HK-2 (cell line): ENCODE data around the gene GGN.
"Not testable (repeated sequence)": the region's sequence is repeated elsewhere in the genome, so short reads cannot be mapped to it uniquely, and the experiment has no call there.

ENCODE experiments used
- DNase-seq: peaks from one replicate; pipeline ENCODE4 v3.0.0-alpha.2; 2018; ENCODE audit not compliant: unreplicated experiment

The GGN gene

DNA sequence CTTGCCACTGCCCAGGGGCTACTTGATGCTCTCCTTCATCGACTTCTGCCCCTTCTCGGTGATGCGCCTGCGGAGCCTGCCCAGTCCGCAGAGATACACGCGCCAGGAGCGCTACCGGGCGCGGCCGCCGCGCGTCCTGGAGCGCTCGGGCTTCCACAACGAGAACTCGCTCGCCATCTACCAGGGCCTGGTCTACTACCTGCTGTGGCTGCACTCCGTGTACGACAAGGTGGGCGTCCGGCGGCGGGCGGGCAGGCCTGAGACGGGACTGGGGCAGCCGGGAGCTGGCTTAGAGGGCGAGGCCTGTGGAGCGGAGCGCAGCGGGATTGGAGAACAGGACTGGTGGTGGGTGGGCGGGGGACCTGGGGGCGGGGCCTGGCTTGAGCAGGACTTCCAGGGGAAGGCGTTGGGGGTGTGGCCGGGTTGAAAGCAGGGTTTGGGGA is 26.2 kb downstream of the GGN start:
- peak; percentile 88 for DNase-seq

DNA sequence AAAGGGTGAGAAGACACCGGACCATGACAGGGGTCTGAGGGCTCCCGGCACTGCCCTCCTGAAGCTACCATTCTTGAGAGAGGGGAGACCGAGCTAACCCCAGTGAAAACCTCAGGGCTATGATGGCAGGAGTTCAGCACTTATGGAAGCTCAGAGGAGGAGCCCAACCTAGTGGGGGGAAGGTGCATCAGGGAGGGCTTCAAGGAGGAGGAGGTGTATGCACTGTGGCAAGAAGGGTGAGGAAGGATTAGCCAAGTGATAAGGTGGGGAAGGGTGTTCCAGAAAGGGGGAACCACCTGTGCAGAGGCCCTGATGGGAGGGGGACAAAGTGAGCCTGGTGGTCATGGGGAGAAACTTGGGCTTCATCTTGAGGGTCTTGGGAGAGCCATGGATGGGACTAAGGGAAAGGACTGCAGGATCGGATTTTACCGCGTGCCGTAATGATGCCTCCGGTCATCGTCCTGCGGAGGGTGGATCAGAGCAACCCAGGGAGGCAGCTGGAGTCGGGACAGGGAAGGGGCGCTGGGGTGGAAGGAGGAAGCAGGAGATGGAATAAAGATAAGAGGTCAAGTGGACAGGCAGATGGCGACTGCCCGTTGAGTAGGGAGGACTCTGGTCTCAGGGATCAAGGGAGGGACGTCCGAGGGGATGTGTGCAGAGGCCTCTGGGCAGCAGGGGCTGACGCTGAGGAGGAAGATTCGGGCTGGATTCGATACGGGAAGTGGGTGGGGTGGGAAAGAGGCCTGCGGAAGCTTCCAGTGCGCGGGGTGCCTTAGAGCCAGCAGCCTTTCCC is 26.8 kb downstream of the GGN start:
- no peak for DNase-seq

DNA sequence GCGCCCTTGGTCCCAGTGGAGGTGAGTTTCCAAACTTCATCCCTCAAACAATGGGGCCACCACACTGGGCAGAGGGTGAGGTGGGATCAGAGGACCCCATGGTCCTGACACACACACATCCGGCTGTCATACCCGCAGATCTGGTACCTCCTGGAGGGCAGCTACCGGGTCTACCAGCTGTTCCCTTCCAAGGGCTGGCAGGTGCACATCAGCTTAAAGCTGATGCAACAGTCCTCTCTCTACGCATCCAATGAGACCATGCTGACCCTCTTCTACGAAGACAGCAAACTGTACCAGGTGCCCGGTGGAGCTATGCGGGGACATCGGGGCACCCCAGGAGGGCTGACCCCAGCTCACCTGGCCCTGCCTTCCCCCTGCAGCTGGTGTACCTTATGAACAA is 27.5 kb downstream of the GGN start:
- DNase-seq: no peak

DNA sequence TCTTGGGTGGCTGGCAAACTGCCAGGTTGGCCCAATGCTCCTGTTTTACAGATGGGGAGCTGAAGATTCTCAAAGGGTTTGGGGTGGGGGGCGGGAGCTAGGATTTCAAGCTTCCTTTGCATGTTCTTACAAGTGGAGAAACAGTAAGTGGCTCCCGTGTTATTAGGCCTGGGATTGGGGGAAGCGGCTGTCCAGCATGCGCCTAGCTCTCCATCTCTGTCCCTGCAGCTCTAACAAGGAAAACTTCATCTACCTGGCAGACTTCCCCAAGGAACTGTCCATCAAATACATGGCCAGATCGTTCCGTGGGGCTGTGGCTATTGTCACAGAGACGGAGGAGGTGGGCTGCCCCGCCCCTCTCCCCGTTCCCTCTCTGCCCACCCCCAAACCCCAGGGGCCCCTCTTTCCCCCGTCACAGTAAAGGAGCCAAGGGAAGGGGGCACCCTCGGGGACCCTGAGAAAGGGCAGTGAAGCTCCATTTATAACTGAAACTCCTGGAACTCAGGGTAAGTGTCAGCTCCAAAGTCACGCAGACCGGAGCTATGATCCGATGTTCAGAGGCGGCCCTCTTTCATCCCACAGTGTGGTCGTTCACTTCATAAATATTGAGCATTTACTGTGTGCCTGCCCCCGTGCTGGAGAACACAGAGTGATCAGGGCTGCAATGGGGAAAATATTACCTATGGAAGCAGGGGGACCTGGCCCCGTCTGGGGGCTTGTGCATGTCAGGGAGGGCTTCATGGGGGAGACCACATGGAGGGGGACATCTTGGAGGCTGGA is 28.4 kb downstream of the GGN start:
- DNase-seq: no peak

DNA sequence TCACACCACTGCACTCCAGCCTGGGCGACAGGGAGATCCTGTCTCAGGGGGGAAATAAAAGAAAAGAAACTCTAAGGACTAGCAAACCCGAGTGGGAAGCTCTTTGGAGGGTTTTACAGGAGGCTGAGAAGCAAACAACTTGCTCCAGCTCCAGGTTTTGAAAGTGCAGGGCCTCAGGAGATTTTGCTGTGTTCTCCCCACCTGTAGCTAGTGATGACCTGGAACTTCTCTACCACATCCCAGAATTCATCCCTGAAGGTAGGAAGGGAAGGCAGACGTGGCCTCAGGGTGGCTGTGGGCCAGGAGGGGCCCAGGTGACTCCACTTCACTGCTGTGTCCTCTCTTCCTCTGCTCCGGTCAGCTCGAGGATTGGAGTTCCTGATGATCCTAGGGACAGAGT is 29.8 kb downstream of the GGN start:
- DNase-seq: no peak

DNA sequence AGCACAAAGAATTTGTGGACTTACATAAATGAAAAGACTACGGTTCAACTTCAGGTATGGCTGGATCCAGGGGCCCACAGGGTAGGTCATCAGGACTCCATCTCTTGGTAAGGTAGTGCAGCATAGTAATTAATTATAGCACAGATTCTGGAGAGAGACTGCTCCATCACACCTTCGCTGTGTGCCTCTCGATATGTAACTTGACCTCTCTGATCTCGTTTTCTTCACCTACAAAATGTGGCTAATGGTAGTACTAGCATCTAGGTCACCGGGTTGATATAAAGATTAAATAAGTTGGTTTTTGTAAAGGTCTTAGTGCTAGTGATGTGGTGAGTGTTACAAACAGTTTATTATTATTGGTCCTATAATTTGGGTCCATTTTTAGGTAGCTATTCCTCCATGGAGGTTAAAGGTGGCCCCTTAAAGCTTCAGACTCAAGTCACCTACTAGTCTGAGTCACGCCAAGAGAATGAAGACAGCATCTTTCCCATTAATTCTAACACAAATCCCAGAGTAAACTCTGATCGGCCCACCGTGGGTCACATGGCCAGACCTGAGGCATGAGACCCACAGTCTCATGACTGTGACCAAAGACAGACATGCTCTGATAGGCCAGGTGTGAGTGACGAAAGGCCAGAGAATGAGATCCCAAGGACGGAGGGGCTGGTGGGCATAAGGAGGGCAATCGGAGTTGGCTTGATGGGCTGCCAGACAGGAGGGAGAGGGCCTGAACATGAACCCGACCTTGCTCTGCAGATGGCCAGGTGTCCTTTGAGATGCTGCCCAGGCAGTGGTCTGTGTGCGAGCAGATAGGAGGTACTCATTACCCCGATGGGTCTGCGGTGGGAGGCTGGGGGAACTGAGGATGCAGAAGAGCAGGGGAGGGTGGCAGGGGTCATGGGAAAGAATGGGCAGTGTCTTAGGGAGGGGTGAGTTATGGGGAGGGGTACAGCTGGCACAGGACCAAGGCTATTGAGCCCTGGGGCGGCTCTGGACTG is 31.8 kb downstream of the GGN start:
- no peak for DNase-seq

DNA sequence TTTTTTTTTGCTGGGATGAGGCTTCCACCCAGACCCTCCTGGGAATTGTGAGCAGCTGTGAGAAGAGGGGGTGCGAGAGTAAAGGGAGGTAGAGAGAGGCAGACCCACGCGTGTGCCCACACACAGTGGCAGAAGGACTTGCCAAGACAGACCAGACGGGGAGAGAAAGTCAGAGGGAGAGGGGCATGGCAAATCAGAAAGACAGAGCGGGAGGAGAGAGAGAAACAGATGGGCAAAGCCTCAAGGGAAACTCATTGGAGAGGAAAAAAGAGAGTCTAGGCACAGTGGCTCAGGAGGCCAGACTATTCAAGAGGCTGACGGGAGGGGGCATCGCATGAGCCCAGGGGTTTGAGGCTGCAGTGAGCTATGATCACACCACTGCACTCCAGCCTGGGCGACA is 35.2 kb downstream of the GGN start:
- no peak for DNase-seq

DNA sequence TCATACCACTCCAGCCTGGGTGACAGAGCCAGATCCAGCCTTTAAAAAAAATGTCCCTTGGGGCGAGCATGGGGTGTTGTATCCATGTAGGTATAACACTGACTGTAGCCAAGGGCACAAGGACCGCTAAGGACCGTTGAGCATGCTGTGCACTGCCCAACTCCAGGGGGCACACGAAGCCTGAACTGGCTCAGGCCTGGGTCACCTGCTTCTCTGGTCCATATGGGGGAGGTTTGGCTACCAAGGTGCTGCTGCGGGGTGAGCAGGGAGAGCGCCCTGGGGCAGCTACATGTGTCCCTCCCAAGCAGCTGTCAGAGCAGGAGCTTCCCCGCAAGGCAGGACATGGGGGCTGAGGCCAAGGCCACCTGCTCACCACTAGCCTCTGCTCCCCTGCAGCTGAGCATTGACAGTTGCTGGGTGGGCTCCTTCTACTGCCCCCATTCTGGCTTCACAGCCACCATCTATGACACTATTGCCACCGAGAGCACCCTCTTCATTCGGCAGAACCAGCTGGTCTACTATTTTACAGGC is 35.9 kb downstream of the GGN start:
- DNase-seq: no peak

DNA sequence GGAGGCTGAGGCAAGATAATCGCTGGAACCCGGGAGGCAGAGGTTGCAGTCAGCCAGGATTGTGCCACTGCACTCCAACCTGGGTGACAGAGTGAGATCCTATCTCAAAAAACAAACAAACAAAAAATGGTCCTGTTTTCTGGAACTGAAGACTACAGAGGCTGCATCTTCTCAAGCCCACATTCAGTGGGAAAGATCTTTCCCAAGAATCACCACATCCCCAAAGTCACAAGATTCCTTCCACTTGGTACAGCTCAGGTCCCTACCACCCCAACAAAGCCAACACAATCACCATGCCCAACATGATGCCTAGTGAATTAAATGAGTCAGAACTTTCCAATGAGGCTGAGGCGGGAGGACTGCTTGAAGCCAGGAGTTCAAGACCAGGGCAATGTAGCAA is 37.0 kb downstream of the GGN start:
- no peak for DNase-seq

DNA sequence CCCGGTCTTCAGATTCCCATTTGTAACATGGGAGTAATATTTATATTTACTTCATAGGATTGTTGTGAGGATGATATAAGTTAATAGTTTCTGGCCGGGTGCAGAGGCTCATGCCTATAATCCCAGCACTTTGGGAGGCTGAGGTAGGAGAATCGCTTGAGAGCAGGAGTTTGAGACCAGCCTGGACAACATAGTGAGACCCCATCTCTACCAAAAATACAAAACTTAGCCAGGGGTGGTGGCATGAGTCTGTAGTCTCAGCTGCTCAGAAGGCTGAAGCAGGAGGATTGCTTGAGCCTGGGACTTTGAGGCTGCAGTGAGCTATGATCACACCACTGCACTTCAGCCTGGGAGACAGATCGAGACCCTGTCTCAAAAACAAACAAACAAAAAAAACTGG is 41.0 kb downstream of the GGN start:
- no peak for DNase-seq

DNA sequence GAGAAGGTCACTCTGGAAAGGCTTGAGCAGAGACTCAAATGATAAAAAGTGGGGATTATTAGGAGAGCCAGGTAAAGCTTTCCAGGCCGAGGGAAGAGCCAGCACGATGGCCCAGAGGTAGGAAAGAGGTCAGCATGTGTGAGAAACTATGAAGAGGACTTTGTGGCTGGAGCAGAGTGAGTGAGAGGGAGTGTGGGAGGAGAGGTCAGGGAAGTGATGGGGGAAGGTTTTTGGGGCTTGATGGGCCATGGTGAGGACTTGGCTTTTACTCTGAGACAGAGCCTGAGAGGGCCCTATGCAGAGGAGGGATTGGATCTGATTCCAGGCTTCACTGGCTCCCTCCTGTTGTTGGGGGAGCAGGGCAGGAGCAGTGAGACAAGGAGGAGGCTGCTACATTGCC is 46.9 kb downstream of the GGN start:
- DNase-seq: no peak

DNA sequence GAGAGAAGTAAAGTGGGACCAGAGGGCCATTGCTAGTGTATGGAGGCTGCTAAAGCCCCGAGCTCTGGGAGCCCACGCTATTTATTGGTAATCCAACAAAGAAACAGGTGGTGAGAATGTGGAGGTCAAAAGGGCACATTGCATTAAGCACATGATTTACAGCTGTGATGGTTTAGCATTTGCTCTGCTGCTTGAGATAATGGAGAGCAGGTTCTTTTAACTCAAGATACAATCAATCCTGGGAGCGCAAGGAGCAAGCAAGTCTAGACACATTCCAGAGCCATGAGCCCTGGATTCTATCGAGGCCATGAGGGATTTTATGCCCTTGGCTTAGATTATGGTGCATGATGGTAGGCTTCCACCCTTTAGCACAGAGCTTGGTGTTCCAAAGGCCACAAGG is 48.8 kb downstream of the GGN start:
- DNase-seq: not testable (repeated sequence)

DNA sequence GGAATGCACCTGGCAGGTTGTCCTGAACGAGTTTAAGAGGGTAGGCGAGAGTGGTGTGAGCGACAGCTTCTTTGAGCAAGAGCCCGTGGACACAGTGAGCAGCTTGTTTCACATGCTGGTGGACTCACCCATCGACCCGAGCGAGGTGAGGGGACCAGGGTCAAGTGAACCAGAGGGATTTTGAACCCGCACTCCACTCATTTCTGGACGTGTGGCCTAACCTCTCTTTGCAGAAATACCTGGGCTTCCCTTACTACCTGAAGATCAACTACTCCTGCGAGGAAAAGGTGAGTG is 50.5 kb downstream of the GGN start:
- DNase-seq: no peak

DNA sequence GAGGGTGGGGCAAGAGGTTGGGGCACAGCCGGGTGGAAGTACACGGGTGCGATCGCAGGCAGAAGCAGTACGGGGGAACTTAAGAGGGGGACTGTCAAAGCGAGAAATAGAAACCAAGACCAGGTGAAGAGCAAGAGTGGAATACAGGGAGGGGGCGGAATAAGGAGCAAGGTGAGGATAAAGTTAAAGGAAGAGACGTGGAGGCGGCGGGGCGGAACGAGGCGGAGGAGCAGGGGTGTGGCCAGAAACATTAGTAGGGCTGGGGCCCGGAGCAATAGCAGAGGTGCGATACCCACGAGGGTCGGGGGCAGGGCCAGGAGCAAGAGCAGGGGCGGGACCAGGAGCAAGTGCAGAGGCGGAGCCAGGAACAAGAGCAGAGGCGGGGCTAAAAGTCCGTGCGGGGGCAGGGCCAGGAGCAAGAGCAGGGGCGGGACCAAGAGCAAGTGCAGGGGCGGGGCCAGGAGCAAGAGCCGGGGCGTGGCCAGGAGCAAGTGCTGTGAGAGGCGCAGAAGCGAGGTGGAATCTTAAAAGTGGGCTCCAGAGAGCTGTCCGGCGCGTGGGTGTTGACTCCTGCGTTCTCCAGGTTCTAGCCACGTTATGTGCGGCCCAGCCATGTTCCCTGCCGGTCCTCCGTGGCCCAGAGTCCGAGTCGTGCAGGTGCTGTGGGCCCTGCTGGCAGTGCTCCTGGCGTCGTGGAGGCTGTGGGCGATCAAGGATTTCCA is 51.0 kb downstream of the GGN start:
- peak; percentile 94 for DNase-seq

DNA sequence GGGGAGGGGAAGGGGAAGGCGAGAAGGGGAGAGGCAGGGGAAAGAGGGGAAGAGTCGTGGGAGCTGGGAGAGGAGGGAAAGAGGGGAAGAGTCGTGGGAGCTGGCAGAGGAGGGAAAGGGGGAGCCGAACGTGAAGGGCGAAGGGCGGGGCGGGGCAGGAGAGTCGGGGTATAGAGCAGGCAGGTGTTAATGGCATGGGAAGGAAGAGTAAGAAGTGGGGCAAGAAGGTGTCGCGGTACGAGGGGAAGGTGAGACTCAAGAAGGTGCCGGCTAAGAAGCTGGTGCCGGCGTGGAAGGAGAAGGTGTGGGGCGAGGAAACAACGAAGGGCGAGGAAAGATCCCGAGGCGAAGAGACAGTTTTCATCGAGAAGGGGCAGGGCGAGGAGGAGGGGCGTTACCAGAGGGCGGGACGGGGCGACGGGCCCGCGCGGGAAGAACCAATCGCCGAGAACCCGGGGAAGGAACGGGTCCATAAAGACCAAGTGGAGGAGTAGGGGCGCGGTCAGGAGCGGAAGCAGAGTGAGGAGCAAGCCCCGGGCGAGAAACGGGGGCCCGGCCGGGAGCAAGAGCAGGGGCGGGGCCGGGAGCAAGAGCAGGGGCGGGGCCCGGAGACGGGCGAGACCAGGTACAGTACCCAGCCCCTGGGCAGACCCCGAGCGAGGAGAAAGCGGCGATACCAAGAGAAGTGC is 51.7 kb downstream of the GGN start:
- peak; percentile 95 for DNase-seq
